HG03095 (cell line): ENCODE data around the gene CTNND2.
"Not testable (repeated sequence)": the region's sequence is repeated elsewhere in the genome, so short reads cannot be mapped to it uniquely, and the experiment has no call there.

ENCODE experiments used
- ATAC-seq: cut with Tn5 transposase; IDR thresholded peaks from one replicate; pipeline ENCODE4 v1.9.1; 2021; ENCODE audit warnings: moderate library complexity; ENCODE audit not compliant: unreplicated experiment

Gene CTNND2

DNA sequence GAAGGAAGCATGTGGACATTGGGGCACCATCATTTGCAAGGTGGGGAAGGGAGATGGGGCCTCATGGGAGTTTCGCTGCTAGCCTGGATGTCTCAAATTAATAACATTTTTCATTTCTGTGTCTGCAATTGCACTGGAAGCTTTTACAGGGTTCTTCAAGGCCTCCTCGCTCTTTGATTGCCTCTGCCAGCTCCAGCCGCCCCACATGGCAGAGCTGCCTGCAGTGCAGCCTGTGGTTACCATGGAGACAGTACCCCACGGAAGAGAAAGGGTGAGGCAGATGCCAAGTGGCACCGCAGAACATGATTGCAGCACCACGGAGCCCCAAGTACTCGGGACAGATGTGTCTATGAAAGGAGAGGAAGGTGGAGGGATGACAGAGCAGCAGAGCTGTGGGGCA lies 25.4 kb downstream of the CTNND2 start:
- no peak for ATAC-seq

DNA sequence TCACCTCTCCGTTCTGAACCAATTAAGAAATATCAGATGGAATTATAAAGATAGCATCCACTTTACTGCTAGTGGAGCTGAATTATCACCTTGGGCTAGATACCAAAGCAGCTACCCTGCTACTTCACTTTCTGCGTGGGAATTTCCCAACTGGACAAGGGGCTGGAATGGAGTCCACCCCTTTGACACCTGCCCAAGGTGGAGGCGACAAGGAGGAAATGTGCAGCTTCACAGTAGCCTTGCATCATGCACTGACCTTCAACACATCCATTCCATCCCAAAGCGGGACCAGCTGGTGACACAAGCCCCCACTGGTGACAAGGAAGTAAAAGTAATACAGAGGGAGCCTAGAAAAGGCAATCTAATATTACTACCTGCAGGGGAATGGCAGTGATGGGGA lies 30.7 kb downstream of the CTNND2 start:
- ATAC-seq, result no peak

DNA sequence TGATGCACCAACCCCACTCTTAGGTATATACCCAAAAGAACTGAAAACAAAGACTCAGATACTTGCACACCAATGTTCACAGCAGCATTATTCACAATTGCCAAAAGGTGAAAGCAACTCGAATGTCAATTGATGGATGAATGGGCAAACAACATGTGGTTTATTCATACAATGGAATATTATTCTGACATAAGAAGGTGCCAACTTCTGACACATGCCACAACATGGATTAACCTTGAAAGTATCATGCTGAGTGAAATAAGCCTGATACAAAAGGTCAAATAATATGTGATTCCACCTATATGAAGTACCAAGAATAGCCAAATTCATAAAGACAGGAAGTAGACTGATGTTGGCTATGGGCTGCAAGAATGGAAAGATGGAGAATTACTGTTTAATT lies 35.0 kb downstream of the CTNND2 start:
- no peak for ATAC-seq

DNA sequence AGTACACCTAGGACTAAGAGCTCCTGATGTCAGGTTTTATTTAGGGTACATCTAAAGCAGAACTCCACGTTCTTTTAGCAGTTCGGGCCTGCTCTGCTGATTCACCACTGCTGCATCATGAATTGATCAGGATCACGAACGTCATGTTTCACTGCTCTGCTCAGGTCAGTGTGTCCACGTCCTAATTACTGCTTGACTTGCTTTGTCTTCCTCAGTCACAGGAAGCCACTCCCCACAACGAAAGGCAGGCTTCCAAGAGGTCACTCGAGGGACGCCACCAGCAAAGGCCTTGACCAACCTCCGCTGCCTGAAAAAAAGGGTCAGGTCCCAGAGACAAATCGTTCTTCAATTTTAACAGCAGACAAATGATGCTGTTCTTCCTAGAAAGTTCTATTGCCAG lies 40.3 kb downstream of the CTNND2 start:
- ATAC-seq, result no peak

DNA sequence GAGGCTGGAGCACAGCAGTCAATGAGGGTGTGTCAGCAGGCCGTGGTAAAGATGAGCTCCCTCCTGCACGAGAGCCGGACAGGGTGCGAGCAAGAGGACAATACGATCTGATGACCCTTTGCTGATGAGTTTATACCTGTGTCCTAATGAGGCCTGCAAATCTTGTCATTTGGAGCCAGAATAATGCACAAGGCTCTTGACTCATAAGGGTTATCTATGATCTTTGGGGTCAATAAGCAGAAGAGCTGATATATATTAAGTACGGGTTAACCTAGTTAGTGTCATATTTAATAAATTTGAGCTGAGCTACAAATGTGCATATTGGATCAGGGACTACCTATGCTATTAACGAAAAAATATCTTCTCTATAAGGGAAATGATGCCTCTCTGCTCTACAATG lies 46.9 kb downstream of the CTNND2 start:
- ATAC-seq, result no peak

DNA sequence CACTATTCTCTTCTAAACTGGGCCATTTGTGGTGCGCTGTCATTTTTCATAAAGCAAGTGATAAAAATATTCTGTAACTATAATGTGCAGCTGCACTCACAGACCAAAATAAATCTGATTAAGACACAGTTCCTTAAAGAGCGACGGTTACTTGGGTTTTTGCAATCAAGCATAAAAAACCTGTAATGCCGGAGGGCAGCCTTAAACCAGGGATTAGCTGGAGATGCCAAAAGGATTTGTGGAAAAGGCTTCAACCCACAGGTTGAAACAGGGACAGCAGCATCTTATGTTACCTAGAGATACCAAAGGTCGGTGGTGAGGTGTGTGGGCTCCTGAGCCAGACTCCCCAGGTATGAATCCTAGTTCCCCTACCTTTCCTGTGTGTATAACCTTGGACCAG lies 49.3 kb downstream of the CTNND2 start:
- ATAC-seq, result no peak

DNA sequence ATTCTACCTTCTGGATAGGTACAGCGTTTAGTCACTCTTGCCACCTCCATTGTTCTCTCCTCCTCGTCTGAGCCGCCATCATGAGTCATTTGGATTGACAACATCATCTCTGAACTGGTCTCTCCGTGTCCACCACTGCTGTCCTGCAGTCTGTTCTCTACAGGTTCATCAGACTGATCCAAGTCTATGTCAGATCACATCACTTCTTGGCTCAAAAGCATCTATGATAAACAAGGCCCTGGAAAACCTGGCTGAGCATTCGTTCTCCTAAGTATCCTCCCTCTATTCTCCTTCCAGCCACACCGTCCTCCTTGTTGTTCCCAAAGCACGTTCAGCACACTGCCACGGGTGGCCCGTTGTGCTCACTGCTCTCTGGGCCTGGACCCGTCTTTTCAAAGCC lies 50.5 kb downstream of the CTNND2 start:
- no peak for ATAC-seq

DNA sequence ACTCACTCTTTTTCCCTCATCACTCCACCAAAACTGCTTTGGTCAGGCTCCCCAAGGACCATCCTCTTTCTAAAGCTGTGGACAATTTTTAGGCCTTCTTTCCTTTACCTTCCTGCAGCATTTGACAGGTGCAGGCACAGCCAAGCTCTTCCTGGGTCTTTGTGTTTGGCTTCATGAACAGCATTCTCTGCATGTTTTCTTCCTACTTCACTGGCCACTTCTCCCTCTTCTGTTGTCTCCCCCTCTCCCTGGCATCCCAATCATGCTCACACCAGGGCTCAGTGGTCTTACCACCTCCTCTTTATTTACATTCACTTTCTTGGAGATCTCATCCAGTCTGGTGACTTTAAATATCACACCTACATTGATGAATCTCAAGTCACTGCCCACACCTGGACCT lies 51.1 kb downstream of the CTNND2 start:
- no peak for ATAC-seq

DNA sequence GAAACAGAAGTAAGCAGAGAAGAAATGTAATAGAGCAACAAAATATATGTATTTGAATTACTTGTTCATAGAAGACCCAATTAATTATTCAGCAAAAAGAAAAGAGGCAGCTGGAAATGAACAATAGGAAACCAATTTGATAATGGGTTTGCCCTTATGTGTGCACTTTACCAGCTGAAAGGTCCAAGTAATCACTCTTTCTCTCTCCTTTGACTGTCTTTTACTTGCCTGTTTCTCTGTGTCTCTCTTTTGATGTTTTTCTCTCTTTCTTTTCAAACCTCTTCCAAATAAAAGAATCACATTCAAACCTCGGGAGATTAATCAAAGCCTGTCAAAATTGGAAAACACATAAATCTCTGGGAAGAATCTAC lies 51.5 kb downstream of the CTNND2 start:
- no peak for ATAC-seq

DNA sequence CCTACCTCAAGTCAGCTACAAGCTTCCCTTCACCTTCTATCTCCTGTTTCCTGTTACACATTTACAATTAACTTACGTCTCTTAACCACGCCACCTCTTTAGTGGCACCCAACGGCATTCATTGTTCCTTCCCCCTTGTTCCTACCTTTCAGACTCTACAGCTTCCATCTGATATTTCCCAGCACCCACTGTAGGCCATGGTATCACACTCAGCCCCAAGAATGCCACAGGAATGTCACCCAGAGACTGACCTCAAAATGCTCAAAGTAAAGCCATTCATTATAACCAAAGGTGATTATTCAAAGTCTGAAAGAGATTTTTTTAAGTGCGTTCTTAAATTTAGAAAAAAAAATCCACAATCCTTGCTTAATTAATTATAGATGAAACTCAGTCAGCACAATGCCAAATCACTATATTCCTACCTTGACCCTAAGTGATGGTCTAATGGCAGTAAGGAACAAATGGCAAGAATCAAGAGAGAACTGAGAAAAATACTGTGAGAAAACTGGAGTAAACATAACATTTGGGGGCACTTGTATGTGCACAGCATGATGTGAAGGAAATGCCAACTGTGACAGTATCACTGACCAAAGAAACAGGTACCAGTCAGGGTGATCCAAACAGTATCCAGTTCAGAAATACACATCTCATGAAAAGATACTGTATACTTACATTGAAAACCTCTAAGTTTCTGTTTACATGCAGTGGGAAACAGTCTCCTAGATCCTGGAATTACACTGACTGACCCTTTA lies 52.1 kb downstream of the CTNND2 start:
- no peak for ATAC-seq

DNA sequence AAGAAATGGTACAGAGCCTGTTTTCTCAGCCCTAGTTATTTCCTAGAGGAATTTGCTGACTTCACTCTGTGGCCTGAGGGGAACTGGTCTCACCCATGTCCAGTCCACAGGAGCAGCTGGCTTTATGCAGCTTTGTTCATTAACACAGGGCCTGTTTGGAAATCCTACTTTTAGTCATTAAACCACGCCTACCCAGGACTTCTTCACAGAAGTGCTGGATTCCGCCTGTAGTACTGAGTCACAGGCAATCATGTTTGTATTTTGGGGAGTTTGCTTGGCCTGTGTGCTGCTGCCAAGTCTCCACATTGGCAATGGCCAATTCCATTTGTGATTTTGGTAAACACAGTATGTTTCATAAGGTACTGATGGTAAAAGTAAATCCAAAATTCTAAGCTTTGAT lies 52.8 kb downstream of the CTNND2 start:
- no peak for ATAC-seq

DNA sequence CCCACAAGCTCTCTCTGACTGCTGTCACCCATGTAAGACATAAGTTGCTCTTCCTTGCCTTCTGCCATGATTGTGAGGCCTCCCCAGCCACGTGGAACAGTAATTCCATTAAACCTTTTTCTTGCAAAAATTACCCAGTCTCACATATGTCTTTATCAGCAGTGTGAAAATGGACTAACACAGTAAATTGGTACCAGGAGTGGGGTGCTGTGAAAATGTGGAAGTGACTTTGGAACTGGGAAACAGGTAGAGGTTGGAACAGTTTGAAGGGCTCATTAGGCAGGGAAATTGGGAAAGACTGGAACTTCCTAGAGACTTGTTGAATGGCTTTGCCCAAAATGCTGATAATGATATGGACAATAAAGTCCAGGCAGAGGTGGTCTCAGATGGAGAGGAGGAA lies 75.7 kb downstream of the CTNND2 start:
- not testable (repeated sequence) for ATAC-seq

DNA sequence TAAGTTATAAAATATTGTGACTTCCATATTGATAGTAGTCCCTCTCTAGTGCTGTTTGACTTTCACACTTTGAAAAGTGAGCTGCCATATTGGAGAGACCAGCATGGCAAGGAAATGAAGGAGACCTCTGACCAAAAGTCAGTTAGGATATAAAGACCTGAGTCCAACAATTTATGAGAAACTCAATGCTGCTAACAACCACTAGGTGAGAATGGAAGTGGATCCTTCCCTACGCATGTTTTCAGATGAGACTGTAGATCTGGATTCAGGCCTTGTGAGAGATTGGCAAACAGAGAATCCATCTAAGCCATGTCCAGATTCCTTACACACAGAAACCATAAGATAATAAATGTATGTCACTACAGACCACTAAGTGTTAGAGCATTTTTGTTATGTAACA lies 81.6 kb downstream of the CTNND2 start:
- no peak for ATAC-seq

DNA sequence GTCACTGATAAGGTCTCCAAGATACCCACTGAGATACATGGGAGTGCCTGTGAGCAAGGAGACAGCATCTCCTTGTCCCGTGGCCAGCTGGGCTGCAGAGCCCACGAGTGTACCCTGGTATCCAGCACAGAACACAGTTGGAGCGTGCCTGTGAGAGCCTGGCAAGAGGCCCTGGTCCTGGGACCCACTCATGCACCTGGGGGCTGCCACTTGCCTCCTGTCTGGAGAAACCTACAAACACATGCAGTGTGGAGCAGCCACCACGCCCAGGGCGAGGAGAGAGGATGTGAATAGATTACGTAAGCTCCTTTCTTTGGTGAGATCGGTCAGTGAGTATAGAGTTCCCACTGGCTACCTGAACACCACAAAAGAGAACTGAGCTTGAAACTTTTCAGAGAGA lies 88.3 kb downstream of the CTNND2 start:
- no peak for ATAC-seq

DNA sequence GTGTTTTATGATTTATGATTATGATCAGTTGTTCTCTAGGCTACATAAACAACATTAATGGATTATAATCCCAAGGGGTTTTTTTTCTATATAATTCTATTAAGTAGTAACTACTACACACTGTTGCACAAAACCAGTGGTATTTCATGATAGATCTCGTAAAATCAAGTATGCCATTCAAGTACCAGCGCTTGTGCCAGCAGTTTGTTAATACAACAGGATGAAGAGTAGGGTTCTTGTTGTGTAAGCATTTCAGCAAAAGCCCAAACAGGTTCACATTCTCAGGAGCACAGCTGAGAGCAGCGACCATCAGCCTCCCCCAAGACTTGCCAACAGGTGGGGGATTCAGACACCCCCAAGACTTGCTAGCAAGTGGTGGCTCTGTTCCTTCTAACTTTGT lies 88.8 kb downstream of the CTNND2 start:
- ATAC-seq, result no peak

DNA sequence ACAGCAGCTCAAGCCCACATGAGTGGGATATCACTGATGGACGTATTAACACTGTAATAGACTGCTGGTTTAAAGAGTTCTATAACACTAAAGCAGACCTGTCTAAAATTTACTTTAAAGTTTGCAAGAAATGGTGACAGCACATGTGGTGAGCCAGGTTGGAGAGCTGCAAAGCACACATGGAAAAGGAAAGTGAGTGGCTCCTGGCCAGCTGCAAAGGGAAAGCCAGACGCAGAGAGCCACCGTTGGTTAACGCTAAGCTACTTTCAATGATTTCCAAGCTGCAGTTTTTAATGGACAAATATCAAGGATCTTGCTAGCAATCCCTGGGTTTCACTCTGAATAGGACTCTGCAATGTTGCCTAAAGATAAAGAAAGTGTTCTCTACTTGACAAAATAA lies 89.9 kb downstream of the CTNND2 start:
- no peak for ATAC-seq

DNA sequence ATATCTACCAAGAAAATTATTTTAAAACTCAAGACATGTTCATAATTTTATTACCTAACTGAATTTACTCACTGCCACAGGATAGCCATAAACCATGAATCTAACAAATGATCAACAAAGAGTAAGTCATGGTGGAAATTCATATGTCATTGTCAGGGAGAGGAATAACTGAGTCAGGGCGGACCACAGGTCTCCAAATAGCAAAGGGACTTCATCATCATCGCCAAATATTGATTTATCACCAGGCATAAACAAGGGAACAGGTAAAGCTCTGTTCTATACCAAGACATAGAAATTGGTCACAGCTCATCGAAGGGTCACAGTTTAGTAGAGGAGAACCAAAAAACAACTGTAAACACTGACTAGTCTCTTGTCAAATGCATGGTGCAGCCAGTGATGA lies 94.8 kb downstream of the CTNND2 start:
- ATAC-seq, result no peak

DNA sequence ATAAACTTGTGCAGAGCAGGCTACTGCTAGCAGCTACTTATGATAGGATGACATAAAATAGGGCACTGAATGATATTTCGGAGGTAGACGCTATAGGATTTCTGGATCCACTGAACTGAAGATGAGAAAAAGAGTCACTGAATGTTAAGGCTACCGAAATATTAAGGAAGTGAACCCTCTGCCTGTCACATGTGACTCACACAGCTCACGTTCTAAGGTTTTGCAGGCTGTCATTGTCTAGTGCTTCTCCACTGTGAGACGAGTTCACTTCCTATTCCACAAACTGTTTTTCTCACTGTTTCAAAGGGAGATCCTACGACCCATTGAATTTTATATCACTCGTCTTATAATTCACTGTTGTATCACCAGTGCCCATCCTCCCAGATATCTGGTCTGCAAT lies 100.8 kb downstream of the CTNND2 start:
- no peak for ATAC-seq

DNA sequence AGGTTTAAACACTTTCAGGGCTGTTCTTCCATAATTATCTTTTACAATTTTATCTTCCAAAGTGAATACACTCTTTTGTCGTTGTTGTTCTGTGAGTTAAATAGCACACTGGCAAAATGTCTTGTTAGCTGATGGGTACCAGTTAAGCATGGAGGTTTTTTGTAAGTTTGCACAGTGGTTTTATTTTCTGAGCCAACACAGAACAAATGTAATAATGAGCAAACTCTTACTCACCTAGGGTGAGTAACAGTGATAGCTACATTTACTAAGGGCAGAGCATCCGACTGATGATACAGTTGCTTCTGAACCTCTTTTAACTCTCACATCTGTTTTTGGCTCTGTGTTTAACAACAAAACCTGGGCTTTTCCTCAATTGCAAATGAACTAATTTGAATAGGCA lies 103.2 kb downstream of the CTNND2 start:
- ATAC-seq, result no peak

DNA sequence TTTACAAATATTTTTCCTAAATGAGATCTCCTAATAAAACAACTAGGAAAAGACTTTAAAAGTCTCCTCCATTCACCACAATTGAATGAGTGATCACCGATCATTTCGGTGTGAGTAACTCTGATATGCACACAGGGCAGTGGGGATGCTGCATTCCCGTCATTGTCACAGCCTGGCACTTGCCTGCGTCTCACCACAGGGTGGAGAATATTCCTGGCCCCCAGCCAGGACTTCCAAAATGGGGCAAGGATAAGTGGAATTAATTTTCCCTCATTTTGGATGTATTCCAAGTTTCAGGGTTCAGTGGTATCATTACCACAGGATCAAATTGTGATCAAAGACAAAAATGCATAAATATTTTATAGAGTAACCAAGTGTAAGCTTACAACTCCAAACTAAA lies 107.1 kb downstream of the CTNND2 start:
- no peak for ATAC-seq

DNA sequence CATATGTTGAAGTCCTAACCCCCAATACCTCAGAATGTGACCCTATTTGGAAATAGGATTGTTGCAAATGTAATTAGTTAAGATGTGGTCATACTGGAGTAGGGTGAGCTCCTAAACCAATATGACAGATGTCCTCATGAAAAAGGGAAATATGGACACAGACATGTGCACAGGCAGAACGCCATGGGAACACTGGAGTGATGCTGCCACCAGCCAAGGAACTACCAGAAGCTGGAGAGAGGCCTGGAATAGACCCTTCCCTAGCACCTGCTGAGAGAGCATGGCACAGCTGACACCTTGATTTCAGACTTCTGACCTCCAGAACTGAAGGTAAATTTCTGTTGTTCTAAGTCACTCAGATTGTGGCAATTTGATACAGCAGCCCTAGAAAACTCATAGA lies 110.8 kb downstream of the CTNND2 start:
- no peak for ATAC-seq

DNA sequence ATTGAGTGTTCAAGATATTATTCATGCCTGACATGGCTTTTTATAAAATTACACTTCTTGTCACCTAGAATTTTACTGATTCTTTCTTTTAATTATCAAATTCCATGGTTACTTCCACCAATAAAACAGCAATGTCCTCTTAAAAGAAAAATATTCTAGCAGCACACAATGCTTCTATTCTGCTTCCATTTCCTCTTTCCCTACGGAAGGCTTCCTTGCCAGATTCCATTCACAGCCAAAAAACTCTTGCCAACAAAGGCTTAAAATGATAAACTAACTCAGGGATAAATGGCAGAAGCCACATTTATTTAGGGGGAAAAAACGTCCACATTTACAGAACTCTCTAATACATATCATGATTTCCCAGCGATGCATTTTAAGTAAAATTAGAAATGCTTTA lies 111.6 kb downstream of the CTNND2 start:
- ATAC-seq, result no peak

DNA sequence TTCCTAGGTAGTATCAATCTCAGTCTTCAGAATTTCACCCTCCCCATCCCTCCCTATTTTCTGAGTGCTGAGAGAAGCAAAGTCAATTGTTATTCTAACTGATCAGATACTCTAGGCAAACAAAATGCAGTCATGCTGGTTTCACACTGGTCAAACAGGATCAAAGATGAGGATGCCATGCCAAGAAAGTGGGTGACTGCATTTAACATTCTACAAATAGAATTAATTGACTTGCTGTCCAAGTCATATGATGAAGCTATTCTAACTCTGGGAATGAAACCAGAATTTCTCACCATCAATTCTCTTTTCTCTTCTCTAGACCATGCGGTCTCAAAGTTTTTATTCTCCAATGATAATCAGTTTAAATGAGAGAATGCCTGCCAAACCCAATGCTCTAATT lies 112.5 kb downstream of the CTNND2 start:
- no peak for ATAC-seq

DNA sequence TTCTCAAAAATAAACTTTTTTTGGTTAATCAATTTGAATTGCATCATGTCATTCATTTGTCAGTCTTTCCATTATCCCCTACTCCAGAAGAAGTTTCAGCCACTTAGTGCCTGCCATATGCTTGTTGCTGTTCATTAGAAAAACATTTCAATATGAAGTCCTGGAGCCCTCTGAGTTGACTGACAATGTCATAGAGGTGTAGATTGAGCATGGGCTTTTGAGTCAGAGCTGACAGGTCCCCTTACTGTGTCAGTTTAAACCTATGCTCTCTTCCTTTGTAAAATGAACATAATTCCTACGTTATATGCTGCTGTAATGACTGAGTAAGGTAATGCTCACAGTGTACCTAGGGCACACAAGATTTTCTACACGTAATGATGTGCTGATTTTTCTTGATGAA lies 114.0 kb downstream of the CTNND2 start:
- ATAC-seq, result no peak
